ENCODE data around the gene RAB26. TPM values are rescaled to one million over a fixed set of nuclear protein-coding genes. Genes with fewer than 3 reads are reported as not detected.

The RAB26 gene
- total RNA-seq, 1 donor from 2014 or later: 3.4 TPM

DNA sequence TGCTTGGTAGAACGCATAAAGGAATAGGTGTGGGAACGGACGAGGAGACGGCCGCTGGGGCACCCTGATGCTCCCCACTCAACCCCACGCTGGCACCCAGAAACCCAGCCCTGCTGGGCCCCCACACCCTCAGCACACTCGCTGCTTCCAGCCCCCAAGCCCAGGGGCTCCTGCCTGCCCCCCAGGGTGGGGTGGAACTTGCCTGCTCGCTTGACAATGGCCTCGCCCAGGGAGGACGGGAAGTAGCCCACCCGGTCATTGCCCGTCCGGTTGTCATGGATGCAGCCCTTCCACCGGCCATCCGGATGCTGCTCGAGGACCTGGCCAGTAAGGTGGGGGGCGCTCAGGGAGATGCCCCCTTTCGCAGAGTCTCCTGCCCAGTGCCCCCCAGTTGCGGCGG lies 38.1 kb downstream of the RAB26 start:
- TF ChIP-seq, protein P1, sequence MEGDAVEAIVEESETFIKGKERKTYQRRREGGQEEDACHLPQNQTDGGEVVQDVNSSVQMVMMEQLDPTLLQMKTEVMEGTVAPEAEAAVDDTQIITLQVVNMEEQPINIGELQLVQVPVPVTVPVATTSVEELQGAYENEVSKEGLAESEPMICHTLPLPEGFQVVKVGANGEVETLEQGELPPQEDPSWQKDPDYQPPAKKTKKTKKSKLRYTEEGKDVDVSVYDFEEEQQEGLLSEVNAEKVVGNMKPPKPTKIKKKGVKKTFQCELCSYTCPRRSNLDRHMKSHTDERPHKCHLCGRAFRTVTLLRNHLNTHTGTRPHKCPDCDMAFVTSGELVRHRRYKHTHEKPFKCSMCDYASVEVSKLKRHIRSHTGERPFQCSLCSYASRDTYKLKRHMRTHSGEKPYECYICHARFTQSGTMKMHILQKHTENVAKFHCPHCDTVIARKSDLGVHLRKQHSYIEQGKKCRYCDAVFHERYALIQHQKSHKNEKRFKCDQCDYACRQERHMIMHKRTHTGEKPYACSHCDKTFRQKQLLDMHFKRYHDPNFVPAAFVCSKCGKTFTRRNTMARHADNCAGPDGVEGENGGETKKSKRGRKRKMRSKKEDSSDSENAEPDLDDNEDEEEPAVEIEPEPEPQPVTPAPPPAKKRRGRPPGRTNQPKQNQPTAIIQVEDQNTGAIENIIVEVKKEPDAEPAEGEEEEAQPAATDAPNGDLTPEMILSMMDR (IDR thresholded peaks at IDR 0.05): no peak
- Mint-ChIP-seq H3K27ac (ENCODE audit: unreplicated experiment) (no peak overlapping the region), H3K27me3 (ENCODE audit: unreplicated experiment) (no peaks in the 10 kb centered on the region), H3K4me3 (ENCODE audit: unreplicated experiment) (no peak overlapping the region), H3K9me3 (ENCODE audit: unreplicated experiment) (no peaks in the 10 kb centered on the region), H3K36me3 (ENCODE audit: unreplicated experiment) (no peaks in the 10 kb centered on the region), H3K4me1 (ENCODE audit: unreplicated experiment) (no peaks in the 10 kb centered on the region)
- no peak for DNase-seq (ENCODE audit: extremely low spot score, unreplicated experiment)

DNA sequence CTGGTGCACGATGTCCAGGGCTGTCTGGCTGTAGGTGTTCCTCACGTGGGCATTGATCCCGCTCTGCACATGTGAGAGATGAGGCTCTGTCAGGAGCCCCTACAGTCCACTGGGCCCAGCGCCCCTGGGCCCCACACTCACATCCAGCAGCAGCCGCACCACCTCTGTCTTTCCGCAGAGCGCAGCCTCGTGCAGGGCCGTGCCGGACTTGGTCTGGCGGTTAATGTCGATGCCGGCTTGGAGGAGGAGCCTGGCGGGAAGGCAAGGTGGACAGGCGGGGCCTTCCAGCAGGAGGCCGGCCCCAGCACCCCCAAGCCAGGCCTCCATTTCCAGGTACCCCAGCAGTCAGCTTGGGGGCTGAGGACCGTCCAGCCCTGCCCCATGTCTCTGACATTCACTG lies 38.8 kb downstream of the RAB26 start:
- Mint-ChIP-seq H3K27me3 (ENCODE audit: unreplicated experiment) (no peaks in the 10 kb centered on the region), H3K4me3 (ENCODE audit: unreplicated experiment) (no peak overlapping the region), H3K27ac (ENCODE audit: unreplicated experiment) (no peak overlapping the region), H3K9me3 (ENCODE audit: unreplicated experiment) (no peaks in the 10 kb centered on the region), H3K36me3 (ENCODE audit: unreplicated experiment) (no peaks in the 10 kb centered on the region), H3K4me1 (ENCODE audit: unreplicated experiment) (no peaks in the 10 kb centered on the region)
- TF ChIP-seq, protein P1 (IDR thresholded peaks at IDR 0.05): no peak
- DNase-seq (ENCODE audit: extremely low spot score, unreplicated experiment): no peak

DNA sequence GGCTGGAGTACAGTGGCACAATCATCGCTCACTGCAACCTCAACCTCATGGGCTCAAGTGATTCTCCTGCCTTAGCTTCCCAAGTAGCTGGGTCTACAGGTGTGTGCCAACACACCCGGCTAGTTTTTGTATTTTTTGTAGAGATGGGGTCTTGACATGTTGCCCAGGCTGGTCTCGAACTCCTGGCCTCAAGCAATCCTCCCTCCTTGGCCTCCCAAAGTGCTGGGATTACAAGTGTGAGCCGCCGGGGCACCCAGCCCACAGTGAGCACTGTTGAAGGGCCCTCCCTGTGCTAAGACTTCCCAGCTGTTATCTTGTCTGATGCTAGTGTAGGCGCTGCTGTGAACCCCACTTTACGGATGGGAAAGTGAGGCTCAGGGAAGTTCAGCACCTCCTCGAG lies 40.0 kb downstream of the RAB26 start:
- no peaks in the 10 kb centered on the region for H3K4me1 Mint-ChIP-seq (ENCODE audit: unreplicated experiment)
- H3K9me3 Mint-ChIP-seq (ENCODE audit: unreplicated experiment): no peaks in the 10 kb centered on the region
- no peak overlapping the region for H3K27ac Mint-ChIP-seq (ENCODE audit: unreplicated experiment)
- TF ChIP-seq, protein P1 (IDR thresholded peaks at IDR 0.05): no peak
- DNase-seq (ENCODE audit: extremely low spot score, unreplicated experiment): no peak
- H3K4me3 Mint-ChIP-seq (ENCODE audit: unreplicated experiment): no peak overlapping the region
- H3K27me3 Mint-ChIP-seq (ENCODE audit: unreplicated experiment): no peaks in the 10 kb centered on the region
- H3K36me3 Mint-ChIP-seq (ENCODE audit: unreplicated experiment): no peaks in the 10 kb centered on the region

DNA sequence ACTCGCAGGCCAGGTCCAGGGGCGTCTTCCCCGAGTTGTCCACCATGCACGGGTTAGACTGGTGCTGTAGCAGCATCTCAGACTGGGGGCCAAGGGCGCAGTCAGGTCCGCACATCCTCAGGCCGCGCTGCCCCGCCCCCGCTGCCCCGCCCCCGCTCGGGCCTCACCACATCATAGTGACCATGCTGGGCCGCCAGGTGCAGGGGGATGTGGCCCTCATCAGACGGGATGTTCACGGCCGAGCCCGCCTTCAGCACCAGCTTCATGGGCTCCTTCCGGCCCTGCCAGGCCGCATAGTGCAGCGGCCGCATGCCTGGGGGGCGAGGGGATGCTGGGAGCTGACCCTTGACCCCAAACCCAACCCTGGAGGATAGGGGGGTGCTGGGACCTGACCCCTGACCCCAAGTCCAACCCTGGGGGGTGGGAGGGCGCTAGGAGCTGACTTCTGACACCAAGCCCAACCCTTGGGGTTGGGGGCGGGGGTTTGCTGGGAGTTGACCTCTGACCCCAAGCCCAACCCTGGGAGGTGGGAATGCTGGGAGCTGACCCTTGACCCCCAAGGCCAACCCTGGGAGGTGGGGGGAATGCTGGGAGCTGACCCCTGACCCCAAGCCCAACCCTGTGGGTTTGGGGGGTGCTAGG lies 40.9 kb downstream of the RAB26 start:
- Mint-ChIP-seq H3K4me1 (ENCODE audit: unreplicated experiment) (no peaks in the 10 kb centered on the region), H3K9me3 (ENCODE audit: unreplicated experiment) (no peaks in the 10 kb centered on the region), H3K36me3 (ENCODE audit: unreplicated experiment) (no peaks in the 10 kb centered on the region), H3K4me3 (ENCODE audit: unreplicated experiment) (no peak overlapping the region), H3K27ac (ENCODE audit: unreplicated experiment) (no peak overlapping the region), H3K27me3 (ENCODE audit: unreplicated experiment) (no peaks in the 10 kb centered on the region)
- no peak for DNase-seq (ENCODE audit: extremely low spot score, unreplicated experiment)
- TF ChIP-seq, protein P1 (IDR thresholded peaks at IDR 0.05): no peak

DNA sequence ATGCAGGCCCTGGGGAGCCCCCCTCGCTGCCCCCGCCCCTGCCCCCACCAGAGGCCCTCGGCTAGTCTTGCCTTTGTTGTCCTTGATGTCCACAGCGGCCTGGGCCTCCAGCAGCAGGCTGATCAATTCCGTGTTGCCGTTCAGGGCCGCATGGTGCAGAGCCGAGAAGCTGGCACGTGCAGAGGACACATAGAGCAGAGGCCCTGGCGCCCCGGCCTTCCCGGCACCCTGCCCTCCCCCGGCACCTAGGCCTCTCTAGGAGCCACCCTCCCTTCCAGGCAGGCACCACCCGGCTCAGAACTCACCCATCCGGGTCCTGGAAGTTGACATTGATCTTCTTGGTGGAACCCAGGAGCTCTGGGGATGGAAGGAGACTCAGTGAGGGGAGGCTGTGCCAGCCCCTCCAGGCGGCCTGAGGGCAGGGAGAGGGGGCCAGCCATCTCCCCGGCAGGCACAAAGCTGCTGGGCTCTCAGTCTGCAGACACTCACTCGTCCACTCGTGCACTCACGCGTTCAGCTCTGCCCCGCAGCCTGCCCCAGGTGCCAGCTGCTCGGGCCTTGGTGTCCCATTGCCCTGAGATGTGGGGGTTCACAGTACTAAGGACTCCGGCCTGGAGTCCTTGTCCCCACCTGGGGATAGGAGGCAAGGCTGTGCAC lies 41.7 kb downstream of the RAB26 start:
- TF ChIP-seq, protein P1 (IDR thresholded peaks at IDR 0.05): no peak
- Mint-ChIP-seq H3K4me1 (ENCODE audit: unreplicated experiment) (no peaks in the 10 kb centered on the region), H3K27ac (ENCODE audit: unreplicated experiment) (no peak overlapping the region), H3K4me3 (ENCODE audit: unreplicated experiment) (no peak overlapping the region), H3K9me3 (ENCODE audit: unreplicated experiment) (no peaks in the 10 kb centered on the region), H3K27me3 (ENCODE audit: unreplicated experiment) (peaks cover 6% of the 10 kb centered on the region), H3K36me3 (ENCODE audit: unreplicated experiment) (no peaks in the 10 kb centered on the region)
- no peak for DNase-seq (ENCODE audit: extremely low spot score, unreplicated experiment)

All from osteocyte (in vitro differentiated cells).